HG03571 (cell line): ENCODE measurements around the gene NUS1.
"Not testable (repeated sequence)": the region's sequence is repeated elsewhere in the genome, so short reads cannot be mapped to it uniquely, and the experiment has no call there.

Source experiments
- ATAC-seq: cut with Tn5 transposase; IDR thresholded peaks from one replicate; pipeline ENCODE4 v1.9.1; 2021; ENCODE audit not compliant: unreplicated experiment

NUS1 gene

GRCh38 chr6:117711369-117711768, 36.1 kb downstream of the NUS1 start:
- no peak for ATAC-seq

- ATAC-seq = no peak
These were observed 43.6 kb downstream of the NUS1 start for GRCh38 chr6:117718895-117719294.

- ATAC-seq = not testable (repeated sequence)
These were observed 46.3 kb downstream of the NUS1 start for GRCh38 chr6:117721520-117721919.

GRCh38 chr6:117728626-117729025, 53.4 kb downstream of the NUS1 start:
- ATAC-seq = no peak

- no peak for ATAC-seq
These were observed 54.3 kb downstream of the NUS1 start for GRCh38 chr6:117729613-117730012.

- ATAC-seq = no peak
These were observed 58.1 kb downstream of the NUS1 start for GRCh38 chr6:117733341-117733740.

GRCh38 chr6:117739869-117740268, 64.6 kb downstream of the NUS1 start:
- ATAC-seq = no peak

GRCh38 chr6:117740605-117741004, 65.3 kb downstream of the NUS1 start:
- no peak for ATAC-seq

GRCh38 chr6:117750675-117751074, 75.4 kb downstream of the NUS1 start:
- not testable (repeated sequence) for ATAC-seq
